Activated CD4-positive, alpha-beta memory T cell treated with anti-CD3 and anti-CD28 coated beads, Interleukin-2, amount 10 ng/mL, durations not matched to agents 7 days and 5 days (primary cell): Measurements from ENCODE around the gene CCDC110. TPM values are rescaled to one million over a fixed set of nuclear protein-coding genes. Genes with fewer than 3 reads are reported as not detected.

Experiments
- CTCF ChIA-PET: fragments of 350-600 bp; sonication (Branson Sonifier 250); formaldehyde crosslinking; loops from one replicate; lab custom pipeline; 2021; ENCODE audit warnings: antibody characterized with exemption, inconsistent platforms; lab: Charles Lee
- POLR2A ChIA-PET: fragments of 350-600 bp; sonication (Branson Sonifier 250); formaldehyde crosslinking; loops from one replicate; lab custom pipeline; 2021; ENCODE audit warnings: antibody characterized with exemption; lab: Charles Lee
- DNase-seq: peaks from one replicate; pipeline ENCODE4 v3.0.0-alpha.2; 2020
- H3K27ac Mint-ChIP-seq: one replicate; pipeline ENCODE4 v1.8.0; 2021; ENCODE audit warnings: mild to moderate bottlenecking, mixed read lengths
- H3K27me3 Mint-ChIP-seq: one replicate; pipeline ENCODE4 v1.8.0; 2021; ENCODE audit warnings: mixed read lengths
- H3K36me3 Mint-ChIP-seq: one replicate; pipeline ENCODE4 v1.8.0; 2021; ENCODE audit warnings: low read depth, mixed read lengths
- H3K4me1 Mint-ChIP-seq: one replicate; pipeline ENCODE4 v1.8.0; 2021; ENCODE audit warnings: mixed read lengths
- H3K4me3 Mint-ChIP-seq: one replicate; pipeline ENCODE4 v1.8.0; 2021; ENCODE audit warnings: mild to moderate bottlenecking, mixed read lengths
- H3K9me3 Mint-ChIP-seq: one replicate; pipeline ENCODE4 v1.8.0; 2021; ENCODE audit warnings: mixed read lengths
- total RNA-seq, 2 experiments: library from RNA; stranded (reverse); gene quantifications; one replicate each; pipeline ENCODE4 v1.2.3, GENCODE V29; 2021

Gene CCDC110
- total RNA-seq, 2 experiments from 2014 or later = not detected

GRCh38 chr4:185429660-185430059 lies 41.9 kb downstream of the CCDC110 start:
- no peak for DNase-seq
- H3K4me1 Mint-ChIP-seq = peaks cover 10% of the 10 kb centered on the region
- no peak overlapping the region for H3K27ac Mint-ChIP-seq
- ChIA-PET POLR2A (no interaction called here), CTCF (interaction anchor here (0.6 kb wide), 1 partner anchor 81 kb away, joined by 3 read pairs; no protein-coding TSS in a partner anchor)
- H3K9me3 Mint-ChIP-seq = no peaks in the 10 kb centered on the region
- H3K27me3 Mint-ChIP-seq = peaks cover 8% of the 10 kb centered on the region
- H3K4me3 Mint-ChIP-seq = no peak overlapping the region
- peaks cover 6% of the 10 kb centered on the region for H3K36me3 Mint-ChIP-seq

- ChIA-PET POLR2A (interaction anchor here (1.9 kb wide), 1 partner anchor 22 kb away, joined by 4 read pairs; no protein-coding TSS in a partner anchor), CTCF (interaction anchor here (0.7 kb wide), 2 partner anchors 46 to 248 kb away, joined by 3 read pairs; no protein-coding TSS in a partner anchor)
- peaks cover 8% of the 10 kb centered on the region for H3K27me3 Mint-ChIP-seq
- no peak overlapping the region for H3K27ac Mint-ChIP-seq
- no peak for DNase-seq
- peaks cover 11% of the 10 kb centered on the region for H3K36me3 Mint-ChIP-seq
- peaks cover 20% of the 10 kb centered on the region for H3K4me1 Mint-ChIP-seq
- no peaks in the 10 kb centered on the region for H3K9me3 Mint-ChIP-seq
- no peak overlapping the region for H3K4me3 Mint-ChIP-seq
Measured at GRCh38 chr4:185426960-185427688, 44.4 kb downstream of the CCDC110 start.

- peak within 1 kb of the TSS; percentile 80 for H3K4me3 Mint-ChIP-seq
- no peaks in the 10 kb centered on the region for H3K9me3 Mint-ChIP-seq
- DNase-seq = peak; percentile 88
- H3K27me3 Mint-ChIP-seq = peaks cover 4% of the 10 kb centered on the region
- ChIA-PET POLR2A (interaction anchor here (0.6 to 3.3 kb wide), 12 partner anchors 10 to 692 kb away, joined by 3 to 47 read pairs (median 4); partner anchors contain the start of genes ANKRD37, CENPU, LRP2BP and SLC25A4), CTCF (interaction anchor here (0.6 to 1.9 kb wide), 4 partner anchors 21 to 213 kb away, joined by 3 to 5 read pairs (median 4); partner anchors contain the start of gene LRP2BP)
- H3K27ac Mint-ChIP-seq = peak within 1 kb of the TSS; percentile 94
- H3K36me3 Mint-ChIP-seq = peaks cover 24% of the 10 kb centered on the region
- H3K4me1 Mint-ChIP-seq = peaks cover 20% of the 10 kb centered on the region
Measured at GRCh38 chr4:185425647-185426352, 45.7 kb downstream of the CCDC110 start, which contains the start of gene UFSP2. Gene UFSP2 (minus strand): TSS chr4:185425964. CDS start chr4:185425868, 96 bp downstream.

DNA sequence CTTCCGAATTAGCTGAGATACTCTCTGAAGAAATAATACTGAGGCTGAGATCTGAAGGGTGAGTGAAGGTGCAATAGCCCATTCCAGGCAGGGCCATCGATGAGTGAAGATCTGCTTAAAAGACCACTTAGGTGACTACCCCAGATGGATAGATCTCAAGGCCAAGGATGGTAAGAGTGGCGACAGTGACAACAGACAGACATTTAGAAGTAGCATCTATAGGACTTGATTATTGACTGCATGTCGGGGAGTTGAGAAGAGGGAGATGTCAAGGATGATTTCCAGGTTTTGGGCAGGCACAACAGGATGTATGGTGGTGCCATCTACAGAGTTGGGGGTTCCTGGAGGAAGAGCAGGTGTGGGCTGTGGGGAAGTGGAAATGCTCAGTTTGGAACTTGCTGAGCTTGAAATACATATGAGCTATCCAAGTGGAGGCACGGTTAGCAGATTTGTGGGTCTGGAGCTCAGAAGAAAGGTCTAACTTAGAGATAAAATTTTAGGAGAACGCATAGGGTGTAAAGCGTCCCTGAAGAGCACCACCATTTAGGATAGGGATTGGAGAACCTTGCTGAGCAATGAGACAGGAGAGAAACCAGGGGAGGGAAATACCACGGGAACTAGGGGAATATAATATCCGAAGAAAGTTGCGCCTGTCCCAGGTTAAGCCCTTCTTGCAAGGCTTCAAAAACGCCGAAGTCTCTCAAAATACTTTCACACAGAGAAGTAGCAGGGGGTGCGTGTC lies 46.5 kb downstream of the CCDC110 start:
- H3K27ac Mint-ChIP-seq = peak overlapping the region; percentile 94
- CTCF ChIA-PET = interaction anchor here (0.6 to 1.9 kb wide), 4 partner anchors 20 to 212 kb away, joined by 3 to 5 read pairs (median 4); partner anchors contain the start of gene LRP2BP

DNA sequence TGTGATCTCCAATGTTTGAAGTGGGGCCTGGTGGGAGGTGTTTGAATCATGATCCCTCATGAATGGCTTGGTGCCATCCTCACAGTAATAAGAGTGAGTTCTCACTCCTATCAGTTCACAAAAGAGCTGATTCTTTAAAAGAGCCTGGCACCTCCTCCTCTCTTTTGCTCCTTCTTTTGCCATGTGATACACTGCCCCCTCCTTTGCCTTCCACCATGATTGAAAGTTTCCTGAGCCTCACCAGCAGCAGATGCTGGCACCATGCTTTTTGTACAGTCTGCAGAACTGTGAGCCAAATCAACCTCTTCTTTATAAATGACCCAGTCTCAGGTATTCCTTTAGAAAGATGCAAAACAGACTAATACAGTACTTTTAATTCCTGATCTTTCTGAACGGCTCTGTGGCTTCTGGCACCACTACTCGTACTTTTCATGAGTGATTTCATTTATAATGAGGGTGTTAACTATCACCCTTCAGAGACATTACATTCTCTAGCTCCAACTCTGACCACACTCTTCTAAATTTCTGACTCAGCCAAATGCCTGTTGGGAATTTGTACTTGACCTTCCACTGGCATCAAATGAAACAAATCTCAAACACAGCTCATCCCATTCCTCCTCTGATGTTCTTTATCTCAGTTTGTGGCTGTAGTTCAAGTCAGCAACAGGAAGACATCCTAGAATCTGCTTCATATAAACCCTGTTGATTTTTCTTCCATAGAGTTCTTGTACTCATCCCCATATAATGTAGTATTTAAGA lies 50.0 kb downstream of the CCDC110 start:
- H3K36me3 Mint-ChIP-seq = peaks cover 34% of the 10 kb centered on the region
- H3K27ac Mint-ChIP-seq = no peak overlapping the region

More for the DNA sequence above, 46.5 kb downstream of the CCDC110 start:
- H3K27me3 Mint-ChIP-seq = peaks cover 4% of the 10 kb centered on the region
- peaks cover 20% of the 10 kb centered on the region for H3K4me1 Mint-ChIP-seq
- peak overlapping the region; percentile 80 for H3K4me3 Mint-ChIP-seq
- no peak for DNase-seq
- no peaks in the 10 kb centered on the region for H3K9me3 Mint-ChIP-seq
- POLR2A ChIA-PET = interaction anchor here (0.6 to 3.3 kb wide), 12 partner anchors 10 to 692 kb away, joined by 3 to 47 read pairs (median 4); partner anchors contain the start of genes ANKRD37, CENPU, LRP2BP and SLC25A4
- peaks cover 24% of the 10 kb centered on the region for H3K36me3 Mint-ChIP-seq

GRCh38 chr4:185416955-185417354 lies 54.6 kb downstream of the CCDC110 start:
- H3K4me3 Mint-ChIP-seq = no peak overlapping the region
- no peaks in the 10 kb centered on the region for H3K27me3 Mint-ChIP-seq
- H3K9me3 Mint-ChIP-seq = no peaks in the 10 kb centered on the region
- ChIA-PET CTCF (interaction anchor here (0.5 kb wide), 1 partner anchor 1192 kb away, joined by 5 read pairs; no protein-coding TSS in a partner anchor), POLR2A (no interaction called here)
- H3K4me1 Mint-ChIP-seq = no peaks in the 10 kb centered on the region
- no peak for DNase-seq
- peaks cover 36% of the 10 kb centered on the region for H3K36me3 Mint-ChIP-seq
- H3K27ac Mint-ChIP-seq = no peak overlapping the region

More for the DNA sequence above, 50.0 kb downstream of the CCDC110 start:
- Mint-ChIP-seq H3K27me3 (no peaks in the 10 kb centered on the region), H3K4me3 (no peak overlapping the region), H3K9me3 (no peaks in the 10 kb centered on the region), H3K4me1 (peaks cover 20% of the 10 kb centered on the region)
- no peak for DNase-seq
- ChIA-PET CTCF (no interaction called here), POLR2A (no interaction called here)

GRCh38 chr4:185412412-185412811 lies 59.1 kb downstream of the CCDC110 start:
- Mint-ChIP-seq H3K27me3 (no peaks in the 10 kb centered on the region), H3K4me3 (no peak overlapping the region), H3K4me1 (no peaks in the 10 kb centered on the region), H3K27ac (no peak overlapping the region), H3K36me3 (peaks cover 34% of the 10 kb centered on the region), H3K9me3 (no peaks in the 10 kb centered on the region)
- CTCF ChIA-PET = no interaction called here
- no peak for DNase-seq
- POLR2A ChIA-PET = interaction anchor here (1.2 to 1.4 kb wide), 2 partner anchors 9 to 13 kb away, joined by 4 to 5 read pairs; partner anchors contain the start of gene UFSP2

- Mint-ChIP-seq H3K9me3 (no peaks in the 10 kb centered on the region), H3K36me3 (peaks cover 32% of the 10 kb centered on the region), H3K27ac (no peak overlapping the region), H3K4me1 (no peaks in the 10 kb centered on the region), H3K27me3 (no peaks in the 10 kb centered on the region), H3K4me3 (no peak overlapping the region)
- ChIA-PET POLR2A (interaction anchor here (1.2 to 1.4 kb wide), 2 partner anchors 9 to 14 kb away, joined by 4 to 5 read pairs; partner anchors contain the start of gene UFSP2), CTCF (no interaction called here)
- no peak for DNase-seq
Measured at GRCh38 chr4:185411849-185412248, 59.7 kb downstream of the CCDC110 start.

DNA sequence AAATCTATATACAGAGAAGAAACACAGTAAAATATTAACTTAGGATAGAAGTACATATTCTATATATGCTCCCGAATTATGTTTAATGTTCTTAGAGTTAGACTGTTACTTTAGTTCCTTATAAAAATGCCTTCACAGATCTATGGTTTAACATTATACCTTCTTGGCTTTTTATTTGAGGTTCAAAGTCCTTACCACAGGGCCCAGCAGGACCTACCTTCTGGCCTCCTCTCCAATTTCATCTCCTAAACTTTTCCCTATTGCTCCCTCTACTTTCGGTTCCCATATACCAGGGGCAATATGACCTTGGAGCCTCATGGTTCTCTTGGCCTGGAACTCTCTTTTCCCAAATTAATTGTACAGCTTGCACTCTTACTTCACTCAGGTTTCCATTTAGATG lies 63.1 kb downstream of the CCDC110 start:
- no peak overlapping the region for H3K27ac Mint-ChIP-seq
- CTCF ChIA-PET = interaction anchor here (1.3 kb wide), 1 partner anchor 13 kb away, joined by 3 read pairs; no protein-coding TSS in a partner anchor

GRCh38 chr4:185405296-185405999 lies 66.1 kb downstream of the CCDC110 start:
- ChIA-PET CTCF (interaction anchor here (0.5 to 1.9 kb wide), 3 partner anchors 9 to 48 kb away, joined by 4 to 5 read pairs (median 4); partner anchors contain the start of gene UFSP2), POLR2A (interaction anchor here (1.1 to 1.5 kb wide), 3 partner anchors 9 to 21 kb away, joined by 3 to 4 read pairs (median 3); partner anchors contain the start of genes ANKRD37, LRP2BP and UFSP2)
- peaks cover 7% of the 10 kb centered on the region for H3K4me1 Mint-ChIP-seq
- H3K9me3 Mint-ChIP-seq = no peaks in the 10 kb centered on the region
- no peaks in the 10 kb centered on the region for H3K27me3 Mint-ChIP-seq
- no peak overlapping the region for H3K4me3 Mint-ChIP-seq
- peaks cover 48% of the 10 kb centered on the region for H3K36me3 Mint-ChIP-seq
- no peak overlapping the region for H3K27ac Mint-ChIP-seq
- no peak for DNase-seq

More for the DNA sequence above, 63.1 kb downstream of the CCDC110 start:
- Mint-ChIP-seq H3K27me3 (no peaks in the 10 kb centered on the region), H3K9me3 (no peaks in the 10 kb centered on the region), H3K4me3 (no peak overlapping the region), H3K36me3 (peaks cover 29% of the 10 kb centered on the region), H3K4me1 (peaks cover 7% of the 10 kb centered on the region)
- DNase-seq = no peak
- POLR2A ChIA-PET = no interaction called here

GRCh38 chr4:185404031-185404430 lies 67.5 kb downstream of the CCDC110 start:
- peaks cover 18% of the 10 kb centered on the region for H3K4me1 Mint-ChIP-seq

More at GRCh38 chr4:185404031-185404430, 67.5 kb downstream of the CCDC110 start:
- Mint-ChIP-seq H3K27me3 (no peaks in the 10 kb centered on the region), H3K36me3 (peaks cover 54% of the 10 kb centered on the region), H3K9me3 (no peaks in the 10 kb centered on the region), H3K27ac (no peak overlapping the region), H3K4me3 (no peak overlapping the region)
- ChIA-PET CTCF (interaction anchor here (1.9 kb wide), 1 partner anchor 21 kb away, joined by 5 read pairs; the partner anchor contains the start of gene UFSP2), POLR2A (interaction anchor here (1.1 to 1.3 kb wide), 2 partner anchors 7 to 8 kb away, joined by 3 read pairs; partner anchors contain the start of genes ANKRD37 and LRP2BP)
- DNase-seq = no peak
